Adrenal gland (tissue), 12 donors: ENCODE measurements around the gene MORN1. TPM values are rescaled to one million over a fixed set of nuclear protein-coding genes. Genes with fewer than 3 reads are reported as not detected.

Experiments
- DNase-seq, 7 donors: peaks; one replicate each; pipeline ENCODE4 v3.0.0-alpha.2; 2019 to 2020
- H3K27ac ChIP-seq, 5 donors: fragments of 200-600 bp; sonication (generic) in 4 of 5; 1 replicate in 3 of 5; 2 replicates in 2 of 5; pipeline versions ENCODE4 v1.5.1 to v1.8.0; 2016 to 2020; ENCODE audit warnings: mild to moderate bottlenecking in 1 of 5
- H3K27me3 ChIP-seq: fragments of 200-600 bp; 2 replicates; pipeline ENCODE4 v1.8.0; 2021
- H3K36me3 ChIP-seq, 2 donors: fragments of 200-600 bp; replicated peaks in 1 of 2; 1 replicate in 1 of 2; 2 replicates in 1 of 2; pipeline versions ENCODE4 v1.5.1 to v1.8.0; 2018 to 2022
- H3K4me1 ChIP-seq, 2 donors: fragments of 200-600 bp; replicated peaks in 1 of 2; 1 replicate in 1 of 2; 2 replicates in 1 of 2; pipeline versions ENCODE4 v1.5.1 to v1.8.0; 2018 to 2021
- H3K4me3 ChIP-seq, 4 donors: fragments of 200-600 bp; sonication (generic) in 3 of 4; one replicate each; pipeline ENCODE4 v1.5.1; 2016 to 2018
- H3K9me3 ChIP-seq, 3 donors: fragments of 200-600 bp; sonication (generic) in 1 of 3; replicated peaks in 1 of 3; 1 replicate in 2 of 3; 2 replicates in 1 of 3; pipeline versions ENCODE4 v1.5.1 to v1.8.0; 2016 to 2021
- POLR2A ChIP-seq, 2 donors: fragments of 450-650 bp; IDR thresholded peaks; one replicate each; pipeline ENCODE4 v1.6.1; 2017; ENCODE audit warnings: antibody characterized with exemption in 2 of 2, mild to moderate bottlenecking in 2 of 2, moderate library complexity in 1 of 2
- WGBS, 4 donors: extraction: QIAGEN DNeasy Blood & Tissue Kit in 2 of 4; methylation state at CpG; one replicate each; pipeline versions ENCODE4 v1.1.5 to v1.1.7; 2013 to 2017; 5-methylcytosine and 5-hydroxymethylcytosine counted together
- intact Hi-C, 2 donors: fragments of 100-400 bp; cut with DNase I; formaldehyde crosslinking; loops; one replicate each; pipeline versions ENCODE4 v1.14.1 to v1.15.0; 2022 to 2023
- polyA plus RNA-seq, 3 donors: library from polyadenylated mRNA; stranded (reverse); fragments of 200-250 nt in 2 of 3; fragments of 350-450 nt in 1 of 3; fragmentation: Illumina TruSeq in 1 of 3; extraction: RNeasy Lipid Tissue Mini Kit (QIAGEN cat#74804) in 1 of 3; gene quantifications; one replicate each; pipeline ENCODE4 v1.2.3, GENCODE V29; 2013 to 2014
- total RNA-seq, 9 donors: library from RNA; depleted of rRNA in 4 of 9; stranded (reverse); fragments of >200 nt in 4 of 9; fragments of 120-200 nt in 1 of 9; fragmentation: NEBNext Ultra II Directional in 1 of 9; extraction: Animal tissue kit (Norgen Biotek cat#: 25700) in 1 of 9; gene quantifications; one replicate each; pipeline versions ENCODE4 v1.1.0 to v1.2.4, GENCODE V29; 2013 to 2023
- TF ChIP-seq, protein P1 (sequence below), 6 experiments: fragments of 450-650 bp in 4 of 6; fragments of 200-600 bp in 2 of 6; sonication (generic) in 1 of 6; IDR thresholded peaks; 1 replicate in 5 of 6; 2 replicates in 1 of 6; pipeline versions ENCODE4 v1.5.1 to v1.8.0; 2016 to 2021; ENCODE audit warnings: antibody characterized with exemption in 6 of 6, mild to moderate bottlenecking in 2 of 6, moderate library complexity in 1 of 6
- donor health status: healthy with polysubstance abuse.
- donor health status: Bipolar disorder and iron deficiency.
- donor health status: DM: yes; HTN: yes; CAD: no.
- donor health status: DM: no; HTN: no; CAD: no.
- donor health status: DM: no; HTN: no; CAD: no.
- donor health status: DM: yes; HTN: yes; CAD: no.

Gene MORN1
- total and polyA plus RNA-seq, 12 donors, result 1.8 to 14.1 (median 8.7) TPM

DNA sequence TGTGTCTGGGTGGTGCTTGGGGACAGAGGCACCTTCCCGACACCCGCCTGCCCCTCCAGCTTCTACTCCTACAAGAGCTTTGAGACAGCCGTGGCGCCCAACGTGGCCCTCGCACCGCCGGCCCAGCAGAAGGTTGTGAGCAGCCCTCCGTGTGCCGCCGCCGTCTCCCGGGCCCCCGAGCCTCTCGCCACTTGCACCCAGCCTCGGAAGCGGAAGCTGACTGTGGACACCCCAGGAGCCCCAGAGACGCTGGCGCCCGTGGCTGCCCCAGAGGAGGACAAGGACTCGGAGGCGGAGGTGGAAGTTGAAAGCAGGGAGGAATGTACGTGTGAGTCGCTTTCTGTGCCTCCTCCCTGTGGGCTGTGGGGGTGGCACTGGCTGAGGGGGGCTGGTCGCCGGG, 87.6 kb downstream of the MORN1 start:
- WGBS, 4 donors, result 92 to 93% (median 93%) methylated on average over 23 to 26 of the region's 26 CpGs
- DNase-seq, result no peak
- Histone ChIP-seq H3K36me3 (peaks cover 0 to 54% of the 10 kb centered on the region in 2 donors), H3K4me3 (no peak overlapping the region), H3K27ac (no peak overlapping the region), H3K9me3 (no peaks in the 10 kb centered on the region), H3K4me1 (peaks cover 6 to 33% of the 10 kb centered on the region in 2 donors), H3K27me3 (no peaks in the 10 kb centered on the region)
- intact Hi-C loops, result no loop called here
- TF ChIP-seq, protein P1, sequence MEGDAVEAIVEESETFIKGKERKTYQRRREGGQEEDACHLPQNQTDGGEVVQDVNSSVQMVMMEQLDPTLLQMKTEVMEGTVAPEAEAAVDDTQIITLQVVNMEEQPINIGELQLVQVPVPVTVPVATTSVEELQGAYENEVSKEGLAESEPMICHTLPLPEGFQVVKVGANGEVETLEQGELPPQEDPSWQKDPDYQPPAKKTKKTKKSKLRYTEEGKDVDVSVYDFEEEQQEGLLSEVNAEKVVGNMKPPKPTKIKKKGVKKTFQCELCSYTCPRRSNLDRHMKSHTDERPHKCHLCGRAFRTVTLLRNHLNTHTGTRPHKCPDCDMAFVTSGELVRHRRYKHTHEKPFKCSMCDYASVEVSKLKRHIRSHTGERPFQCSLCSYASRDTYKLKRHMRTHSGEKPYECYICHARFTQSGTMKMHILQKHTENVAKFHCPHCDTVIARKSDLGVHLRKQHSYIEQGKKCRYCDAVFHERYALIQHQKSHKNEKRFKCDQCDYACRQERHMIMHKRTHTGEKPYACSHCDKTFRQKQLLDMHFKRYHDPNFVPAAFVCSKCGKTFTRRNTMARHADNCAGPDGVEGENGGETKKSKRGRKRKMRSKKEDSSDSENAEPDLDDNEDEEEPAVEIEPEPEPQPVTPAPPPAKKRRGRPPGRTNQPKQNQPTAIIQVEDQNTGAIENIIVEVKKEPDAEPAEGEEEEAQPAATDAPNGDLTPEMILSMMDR (IDR thresholded peaks at IDR 0.05), result no peak
- no peak for TF ChIP-seq POLR2A (IDR thresholded peaks at IDR 0.05)

DNA sequence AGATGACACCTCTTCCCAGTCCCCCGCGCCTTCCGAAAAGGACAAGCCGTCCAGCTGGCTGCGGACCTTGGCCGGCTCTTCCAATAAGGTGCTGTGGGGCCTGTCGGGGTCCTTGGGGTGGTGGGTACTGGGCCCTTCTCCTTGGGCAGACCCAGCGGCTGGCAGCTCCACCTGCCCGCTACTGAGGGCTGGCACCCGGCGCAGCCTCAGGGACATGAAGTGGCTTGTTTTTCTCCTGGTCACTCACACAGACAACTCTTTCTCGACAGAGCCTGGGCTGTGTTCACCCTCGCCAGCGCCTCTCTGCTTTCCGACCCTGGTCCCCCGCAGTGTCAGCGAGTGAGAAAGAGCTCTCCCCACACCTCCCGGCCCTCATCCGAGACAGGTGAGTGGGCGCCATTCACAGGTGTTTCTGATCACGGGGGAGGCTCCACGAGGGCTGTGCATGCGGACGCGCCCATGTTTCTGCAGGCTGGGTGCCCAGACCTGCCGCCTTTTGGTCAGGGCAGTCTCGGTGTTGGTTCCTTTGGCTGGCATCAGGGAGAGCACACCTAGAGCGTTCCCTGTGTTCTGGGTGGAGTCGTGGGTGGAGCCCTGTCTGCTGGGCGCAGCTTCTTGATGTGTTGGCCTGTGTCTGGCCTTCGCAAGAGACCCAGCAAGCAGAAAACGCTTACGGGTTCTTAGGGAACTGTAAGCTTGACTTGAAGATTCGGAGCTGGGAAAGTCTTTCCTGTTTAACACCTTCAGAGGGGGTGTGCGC, 88.2 kb downstream of the MORN1 start:
- peaks cover 0 to 48% of the 10 kb centered on the region in 2 donors for H3K36me3 ChIP-seq
- intact Hi-C loops, result no loop called here
- H3K4me1 ChIP-seq, result peaks cover 6 to 37% of the 10 kb centered on the region in 2 donors
- no peak overlapping the region for H3K27ac ChIP-seq
- no peaks in the 10 kb centered on the region for H3K27me3 ChIP-seq
- no peak overlapping the region for H3K4me3 ChIP-seq
- DNase-seq, result no peak
- no peaks in the 10 kb centered on the region for H3K9me3 ChIP-seq
- TF ChIP-seq, protein P1 (IDR thresholded peaks at IDR 0.05), result no peak
- TF ChIP-seq POLR2A (IDR thresholded peaks at IDR 0.05), result no peak
- WGBS, 4 donors, result 90 to 95% (median 94%) methylated on average over 31 to 35 of the region's 35 CpGs

DNA sequence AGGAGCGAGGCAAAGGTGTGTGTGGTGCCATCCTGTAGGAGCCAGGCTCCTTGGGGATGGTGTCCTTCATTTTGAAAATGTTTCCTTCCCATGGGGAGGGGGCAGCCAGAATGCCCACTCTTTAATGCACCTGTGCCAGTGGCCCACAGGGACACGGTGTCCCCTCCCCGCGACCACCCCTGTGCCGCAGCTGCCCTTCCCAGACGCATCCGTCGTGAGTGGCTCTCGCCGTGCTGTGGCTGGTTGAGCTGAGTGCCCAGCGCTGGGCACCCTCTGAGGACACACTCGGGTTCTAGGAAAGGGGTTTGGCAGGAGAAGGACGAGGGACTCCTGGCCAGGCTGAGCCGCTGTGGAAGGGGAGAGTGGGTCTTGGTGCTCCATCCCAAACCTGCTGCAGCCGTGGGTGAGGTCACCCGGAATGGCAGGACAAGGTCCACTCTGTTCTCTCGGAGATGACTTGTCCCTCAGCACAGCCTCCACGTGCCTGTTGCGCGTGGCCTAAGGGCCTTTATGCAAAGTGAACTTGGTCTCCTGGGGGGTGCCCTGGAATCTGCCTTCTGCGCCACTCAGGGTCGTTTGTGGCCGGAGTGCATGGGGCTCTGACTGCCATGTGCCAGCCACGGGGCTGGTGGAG, 88.9 kb downstream of the MORN1 start:
- intact Hi-C loops, result no loop called here
- Histone ChIP-seq H3K27ac (no peak overlapping the region), H3K4me3 (no peak overlapping the region), H3K9me3 (no peaks in the 10 kb centered on the region), H3K4me1 (peaks cover 6 to 37% of the 10 kb centered on the region in 2 donors), H3K36me3 (peaks cover 0 to 40% of the 10 kb centered on the region in 2 donors), H3K27me3 (no peaks in the 10 kb centered on the region)
- TF ChIP-seq POLR2A (IDR thresholded peaks at IDR 0.05), result no peak
- TF ChIP-seq, protein P1 (IDR thresholded peaks at IDR 0.05), result no peak
- WGBS, 4 donors, result 89 to 91% (median 90%) methylated on average over 18 to 24 of the region's 24 CpGs
- DNase-seq, result no peak

DNA sequence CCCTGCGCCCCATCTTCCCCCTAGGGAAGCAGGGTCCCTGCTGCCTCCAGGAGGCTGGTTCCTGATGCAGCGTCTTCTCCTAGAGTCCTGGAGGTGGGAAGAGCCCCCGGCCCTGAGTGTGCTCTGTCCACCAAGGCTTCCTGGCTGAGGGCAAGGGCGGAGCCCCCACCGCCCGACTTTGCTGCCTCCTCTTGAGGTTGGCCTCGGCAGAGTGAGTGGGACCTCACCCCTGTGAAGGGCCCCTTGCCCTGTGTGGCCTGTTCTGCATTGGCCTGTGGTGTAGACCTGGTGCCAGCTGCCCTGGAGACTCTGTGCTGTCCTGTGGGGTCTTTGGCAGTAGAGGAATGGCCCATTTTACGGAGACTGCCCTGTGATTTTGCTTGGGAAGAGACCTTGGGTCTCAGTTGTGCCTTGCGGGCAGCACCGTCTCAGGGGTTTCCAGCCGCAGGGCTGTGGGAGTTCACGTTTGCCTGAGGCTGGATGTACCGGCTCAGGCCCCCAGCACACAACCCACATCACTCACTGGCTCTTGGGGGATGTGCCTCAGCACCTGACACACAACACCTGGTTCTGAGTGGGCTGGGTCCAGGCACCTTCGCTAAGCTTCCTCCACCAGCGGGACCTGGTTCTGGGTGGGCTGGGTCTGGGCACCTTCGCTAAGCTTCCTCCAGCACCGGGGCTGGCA, 89.6 kb downstream of the MORN1 start:
- no peaks in the 10 kb centered on the region for H3K9me3 ChIP-seq
- intact Hi-C loops, result no loop called here
- peaks cover 0 to 33% of the 10 kb centered on the region in 2 donors for H3K36me3 ChIP-seq
- no peak for TF ChIP-seq POLR2A (IDR thresholded peaks at IDR 0.05)
- TF ChIP-seq, protein P1 (IDR thresholded peaks at IDR 0.05), result no peak
- H3K27me3 ChIP-seq, result no peaks in the 10 kb centered on the region
- peak overlapping the region; percentile 38 to 93 (median 47) for H3K27ac ChIP-seq
- no peak overlapping the region for H3K4me3 ChIP-seq
- peaks cover 6 to 37% of the 10 kb centered on the region in 2 donors for H3K4me1 ChIP-seq
- WGBS, 4 donors, result 85 to 98% (median 89%) methylated on average over 6 to 17 of the region's 17 CpGs
- DNase-seq, result no peak
